ENCODE measurements around the gene RERG.
"Not testable (repeated sequence)": the region's sequence is repeated elsewhere in the genome, so short reads cannot be mapped to it uniquely, and the experiment has no call there.

RERG gene

GRCh38 chr12:15130541-15130940 lies 90.7 kb downstream of the RERG start:
- DNase-seq = no peak

- no peak for DNase-seq
These were observed 97.8 kb downstream of the RERG start for GRCh38 chr12:15123401-15123800.

DNA sequence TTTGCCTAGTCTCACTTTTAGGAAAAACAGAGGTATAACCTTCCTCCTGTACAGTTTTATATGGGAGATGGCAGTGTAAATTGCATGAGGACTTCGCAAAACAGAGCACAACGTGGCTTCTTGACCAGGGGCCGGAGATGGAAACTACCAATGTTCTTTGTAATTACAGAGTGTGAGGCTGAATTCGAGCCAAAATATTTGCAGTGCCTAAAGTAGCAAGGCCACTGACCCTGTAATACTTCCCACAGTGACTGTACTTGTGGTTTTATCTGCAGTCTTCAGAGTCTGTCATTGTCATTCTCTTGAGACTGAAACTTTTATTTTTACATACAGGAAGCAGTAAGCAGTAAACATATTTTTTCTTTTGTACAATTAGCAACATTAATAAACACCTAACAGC lies 98.9 kb downstream of the RERG start:
- DNase-seq = peak; percentile 52

DNA sequence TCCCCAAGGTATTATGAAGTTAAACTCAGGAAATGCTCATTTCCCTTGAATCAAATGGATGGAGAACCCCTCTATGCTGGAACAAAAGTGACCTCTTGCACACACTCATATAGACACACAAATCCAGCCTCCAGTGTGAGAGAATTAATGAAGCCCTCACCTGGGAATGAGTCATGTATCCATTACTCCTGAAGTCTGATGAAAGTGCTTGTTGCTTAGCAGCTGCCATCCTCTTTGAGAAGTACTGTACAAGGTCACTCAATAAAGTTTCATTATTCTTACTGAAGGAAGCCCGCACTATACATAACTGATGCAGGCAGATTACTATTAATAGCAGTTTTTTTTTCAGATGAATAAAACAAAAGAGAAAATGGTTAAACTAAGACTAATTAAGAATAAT lies 102.3 kb downstream of the RERG start:
- no peak for DNase-seq

GRCh38 chr12:15116983-15117382 lies 104.2 kb downstream of the RERG start:
- no peak for DNase-seq

DNA sequence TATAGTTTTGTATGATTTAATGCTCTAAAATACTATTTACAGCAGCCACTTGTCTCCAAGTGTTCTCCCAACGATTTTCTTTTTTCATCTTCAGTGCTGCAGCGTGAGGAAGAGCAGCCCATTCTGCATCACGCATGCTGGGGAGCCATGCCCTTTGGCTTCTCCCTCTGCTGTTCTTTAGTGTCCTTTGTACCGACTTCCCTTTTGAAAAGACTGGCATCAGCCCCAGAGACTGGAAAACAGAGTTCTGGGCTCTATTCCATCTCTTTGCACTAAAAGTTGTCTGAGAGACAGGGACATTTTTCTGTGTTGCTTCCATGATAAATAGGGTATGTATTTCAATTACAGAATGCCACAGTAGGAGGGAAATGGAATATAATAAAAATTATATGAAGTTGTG lies 105.1 kb downstream of the RERG start:
- no peak for DNase-seq

DNA sequence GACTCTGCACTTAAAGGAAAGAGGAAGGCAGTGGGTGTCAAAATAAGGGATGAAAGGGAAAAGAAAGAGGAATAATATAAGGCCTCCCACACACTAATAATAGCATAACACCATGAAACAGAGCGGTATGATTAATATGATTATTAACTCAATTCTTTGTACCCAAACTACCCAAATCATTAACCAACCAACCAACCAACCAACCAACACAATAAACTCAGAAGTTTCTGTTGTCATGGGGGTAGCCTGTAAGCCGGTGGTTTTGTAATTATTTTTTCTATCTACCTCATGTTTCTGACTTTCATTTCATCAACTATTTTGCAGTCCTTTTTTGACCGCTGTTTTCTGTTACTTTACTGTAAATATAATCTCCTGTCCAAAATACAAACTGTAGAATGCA lies 105.8 kb downstream of the RERG start:
- no peak for DNase-seq

DNA sequence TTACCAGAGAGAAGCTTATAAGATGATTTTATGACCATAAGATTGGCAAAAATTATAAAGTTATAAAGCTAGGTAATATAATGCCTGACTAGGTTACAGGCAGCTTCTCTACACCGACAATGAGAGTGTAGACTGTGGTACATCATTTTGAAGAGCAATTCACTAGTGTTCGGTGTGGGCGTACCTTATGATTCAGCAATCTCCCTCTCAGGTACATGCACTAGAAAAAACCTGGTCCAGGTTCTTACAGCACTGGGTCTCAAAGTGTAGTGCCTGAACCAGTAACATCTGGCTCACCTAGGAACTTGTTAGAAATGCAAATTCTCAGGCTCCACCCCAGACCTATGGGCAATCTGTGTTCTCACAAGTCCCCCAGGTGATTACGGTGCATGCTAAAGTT lies 106.7 kb downstream of the RERG start:
- DNase-seq = no peak

DNA sequence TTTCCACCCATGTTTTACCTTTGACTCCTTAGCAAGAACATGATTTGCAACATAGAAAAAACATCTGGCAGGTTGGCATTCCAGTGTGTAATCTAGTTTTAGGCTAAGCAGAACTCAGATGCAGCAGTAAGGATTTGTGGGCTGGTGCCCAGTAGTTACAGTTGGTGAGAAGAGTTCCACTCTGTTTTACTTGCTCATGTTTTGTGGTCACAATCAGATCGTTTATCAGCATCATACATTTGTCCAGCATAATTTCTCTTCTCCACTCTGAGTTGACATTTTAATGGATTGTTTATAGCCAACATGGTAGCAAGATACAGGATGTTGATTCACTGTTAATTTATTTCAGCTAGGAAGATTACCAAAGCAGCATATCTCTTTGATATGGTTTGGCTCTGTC lies 128.4 kb downstream of the RERG start:
- DNase-seq = no peak

DNA sequence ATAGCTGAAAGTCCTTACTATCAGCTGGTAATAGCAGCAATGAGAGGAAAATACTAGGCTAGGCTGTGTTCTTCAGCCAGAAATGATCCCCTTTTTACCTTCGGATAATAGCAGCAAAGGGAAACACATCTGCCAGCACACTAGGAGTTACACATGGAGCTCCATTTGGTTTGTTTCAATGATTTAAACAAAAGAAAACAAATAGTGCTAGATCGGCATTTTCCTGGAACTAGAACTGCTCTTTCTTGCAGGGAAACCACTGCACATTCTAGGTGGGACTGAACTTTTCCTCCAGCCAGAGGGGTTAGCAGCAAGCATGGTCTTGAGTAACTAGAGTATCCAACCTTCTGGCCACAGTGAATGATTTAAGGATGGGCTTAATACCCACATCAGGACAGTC lies 130.8 kb downstream of the RERG start:
- DNase-seq = no peak

- DNase-seq = peak; percentile 20
These were observed 133.1 kb downstream of the RERG start for GRCh38 chr12:15088105-15088504.

DNA sequence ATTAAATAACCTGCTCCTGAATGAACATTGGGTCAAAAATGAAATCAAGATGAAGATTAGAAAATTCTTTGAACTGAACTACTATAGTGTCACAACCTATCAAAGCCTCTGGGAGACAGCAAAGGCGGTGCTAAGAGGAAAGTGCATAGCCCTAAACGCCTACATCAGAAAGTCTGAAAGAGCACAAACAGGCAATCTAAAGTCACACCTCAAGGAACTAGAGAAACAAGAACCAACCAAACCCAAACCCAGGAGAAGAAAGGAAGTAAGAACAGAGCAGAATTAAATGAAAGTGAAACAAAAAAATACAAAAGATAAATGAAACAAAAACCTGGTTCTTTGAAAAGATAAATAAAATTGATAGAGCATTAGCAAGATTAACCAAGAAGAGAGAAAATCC lies 143.5 kb downstream of the RERG start:
- DNase-seq = not testable (repeated sequence)

DNA sequence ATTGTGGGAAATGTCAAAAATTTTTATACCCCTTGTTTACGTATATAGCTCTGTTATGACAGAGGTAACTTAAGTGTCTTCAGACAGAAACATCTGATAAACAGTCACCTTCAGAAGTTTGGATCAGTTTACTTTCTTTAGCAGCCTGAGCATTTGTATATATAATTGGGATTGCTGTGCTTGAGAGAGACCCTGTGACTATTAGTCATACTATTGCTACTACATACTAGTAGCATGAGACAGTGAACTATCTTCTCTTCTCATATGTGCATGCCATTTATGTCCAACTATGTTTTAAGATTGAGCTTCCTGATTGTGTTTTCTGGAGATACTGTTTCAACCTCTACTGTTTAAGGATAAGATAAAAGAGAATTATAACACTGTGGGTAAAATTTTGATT lies 146.9 kb downstream of the RERG start:
- no peak for DNase-seq

GRCh38 chr12:15059123-15059522 lies 162.1 kb downstream of the RERG start:
- DNase-seq = no peak
